Body of pancreas (tissue), 4 donors: ENCODE data around the gene KLHL25.

ENCODE experiments used
- CTCF ChIP-seq, 7 experiments: fragments of 450-650 bp in 4 of 7; fragments of 200-600 bp in 3 of 7; sonication (generic) in 3 of 7; IDR thresholded peaks; one replicate each; pipeline ENCODE4 v1.5.1; 2016 to 2019; ENCODE audit warnings: antibody characterized with exemption in 7 of 7
- POLR2A ChIP-seq, 3 donors: fragments of 450-650 bp; IDR thresholded peaks; one replicate each; pipeline ENCODE4 v1.6.1; 2016; ENCODE audit warnings: antibody characterized with exemption in 3 of 3, mild to moderate bottlenecking in 2 of 3

GRCh38 chr15:85716261-85716660 lies 78.5 kb downstream of the KLHL25 start:
- no peak for TF ChIP-seq CTCF (IDR thresholded peaks at IDR 0.05)
- TF ChIP-seq POLR2A (IDR thresholded peaks at IDR 0.05) = no peak
